Ovary (tissue), 3 donors: ENCODE measurements around the gene TMEM8B.

Experiments used
- CTCF ChIP-seq, 3 donors: fragments of 450-650 bp in 2 of 3; fragments of 200-600 bp in 1 of 3; IDR thresholded peaks; one replicate each; pipeline versions ENCODE4 v1.5.1 to v1.8.0; 2016 to 2022; ENCODE audit warnings: antibody characterized with exemption in 3 of 3, mild to moderate bottlenecking in 1 of 3
- POLR2A ChIP-seq: fragments of 450-650 bp; IDR thresholded peaks from one replicate; pipeline ENCODE4 v1.6.1; 2017; ENCODE audit warnings: antibody characterized with exemption, mild to moderate bottlenecking, moderate library complexity
- donor health status: DM: no; HTN: no; CAD: no.

- TF ChIP-seq CTCF (IDR thresholded peaks at IDR 0.05) (no peak), POLR2A (no peak)
Observed at GRCh38 chr9:35904338-35904737, 75.3 kb downstream of the TMEM8B start.
